ENCODE results near the gene CASTOR1. TPM values are rescaled to one million over a fixed set of nuclear protein-coding genes. Genes with fewer than 3 reads are reported as not detected.

Gene CASTOR1
- total RNA-seq, 1 donor from 2014 or later, result 55.9 TPM

DNA sequence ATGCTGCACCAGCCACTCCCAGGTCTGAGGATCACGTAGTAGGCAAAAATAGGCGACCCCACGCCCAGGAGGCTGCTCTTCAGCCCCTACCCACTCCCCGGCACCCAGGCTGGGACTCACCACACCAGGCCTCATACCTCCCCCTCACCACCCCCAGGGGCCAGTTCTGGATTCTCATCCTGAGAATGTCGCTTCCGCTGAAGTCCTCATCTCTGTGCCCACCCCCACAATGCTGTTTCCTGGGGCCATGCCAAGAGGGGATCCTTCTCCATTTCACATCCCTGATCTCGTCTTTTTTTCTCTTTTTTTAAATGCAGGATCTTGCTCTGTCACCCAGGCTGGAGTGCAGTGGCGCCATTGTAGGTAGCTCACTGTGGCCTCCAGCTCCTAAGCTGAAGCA, 21.0 kb downstream of the CASTOR1 start:
- intact Hi-C loops (cut with DNase I), result no loop called here
- no peaks in the 10 kb centered on the region for H3K4me1 ChIP-seq
- no peak for DNase-seq (ENCODE audit: low spot score in 2 of 2)
- H3K36me3 ChIP-seq, result no peaks in the 10 kb centered on the region
- TF ChIP-seq, protein P1, sequence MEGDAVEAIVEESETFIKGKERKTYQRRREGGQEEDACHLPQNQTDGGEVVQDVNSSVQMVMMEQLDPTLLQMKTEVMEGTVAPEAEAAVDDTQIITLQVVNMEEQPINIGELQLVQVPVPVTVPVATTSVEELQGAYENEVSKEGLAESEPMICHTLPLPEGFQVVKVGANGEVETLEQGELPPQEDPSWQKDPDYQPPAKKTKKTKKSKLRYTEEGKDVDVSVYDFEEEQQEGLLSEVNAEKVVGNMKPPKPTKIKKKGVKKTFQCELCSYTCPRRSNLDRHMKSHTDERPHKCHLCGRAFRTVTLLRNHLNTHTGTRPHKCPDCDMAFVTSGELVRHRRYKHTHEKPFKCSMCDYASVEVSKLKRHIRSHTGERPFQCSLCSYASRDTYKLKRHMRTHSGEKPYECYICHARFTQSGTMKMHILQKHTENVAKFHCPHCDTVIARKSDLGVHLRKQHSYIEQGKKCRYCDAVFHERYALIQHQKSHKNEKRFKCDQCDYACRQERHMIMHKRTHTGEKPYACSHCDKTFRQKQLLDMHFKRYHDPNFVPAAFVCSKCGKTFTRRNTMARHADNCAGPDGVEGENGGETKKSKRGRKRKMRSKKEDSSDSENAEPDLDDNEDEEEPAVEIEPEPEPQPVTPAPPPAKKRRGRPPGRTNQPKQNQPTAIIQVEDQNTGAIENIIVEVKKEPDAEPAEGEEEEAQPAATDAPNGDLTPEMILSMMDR (IDR thresholded peaks at IDR 0.05), result no peak
- no peaks in the 10 kb centered on the region for H3K27me3 ChIP-seq
- no peak overlapping the region for H3K4me3 ChIP-seq
- no peak overlapping the region for H3K27ac ChIP-seq
- no peaks in the 10 kb centered on the region for H3K9me3 ChIP-seq

DNA sequence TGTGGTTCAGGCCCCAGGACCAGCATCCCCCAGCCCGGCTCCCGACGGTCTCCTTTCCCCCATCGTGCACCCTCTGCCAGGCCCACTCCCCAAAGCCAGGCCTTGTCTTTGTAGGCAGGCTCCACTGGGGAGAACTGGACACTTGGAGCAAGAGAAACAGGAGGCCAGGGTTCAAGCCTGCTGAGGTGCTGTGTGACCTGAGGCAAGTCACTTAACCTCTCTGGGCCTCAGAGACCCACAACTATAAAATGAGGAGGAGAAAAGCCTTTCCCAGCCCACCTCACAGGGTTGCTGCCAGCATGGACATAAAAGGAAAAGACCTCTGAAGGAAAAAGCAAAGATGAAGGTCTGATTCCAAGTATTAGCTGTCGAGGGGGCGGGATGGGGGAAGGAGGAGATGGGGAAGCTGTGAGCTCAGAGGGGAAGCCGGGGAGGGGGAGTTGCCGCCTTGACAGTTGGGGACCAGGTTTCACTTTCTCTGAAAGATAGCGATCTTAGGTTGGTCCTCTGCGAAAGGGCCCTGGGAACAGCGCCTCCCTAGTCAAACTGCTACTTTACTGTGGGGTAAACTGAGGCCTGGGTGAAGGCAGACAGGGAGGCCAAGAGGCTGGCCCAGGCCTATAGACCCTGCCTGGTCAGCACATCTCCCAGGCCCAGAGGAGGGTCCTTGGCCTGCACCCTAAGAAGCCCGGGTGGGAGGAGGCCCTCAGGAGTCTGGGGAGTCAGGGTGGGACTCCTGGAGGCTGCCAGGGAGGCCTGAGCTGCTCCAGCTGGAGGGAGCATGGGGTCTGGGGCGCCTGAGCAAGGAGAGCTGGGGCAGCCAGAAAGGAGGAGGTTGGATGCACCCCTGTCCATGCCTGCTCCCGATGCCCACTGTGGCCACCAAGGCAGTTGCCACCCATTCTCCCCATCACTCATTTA, 21.7 kb downstream of the CASTOR1 start:
- intact Hi-C loops (cut with DNase I), result no loop called here
- H3K36me3 ChIP-seq, result no peaks in the 10 kb centered on the region
- no peak for DNase-seq (ENCODE audit: low spot score in 2 of 2)
- H3K27me3 ChIP-seq, result no peaks in the 10 kb centered on the region
- no peaks in the 10 kb centered on the region for H3K9me3 ChIP-seq
- TF ChIP-seq, protein P1 (IDR thresholded peaks at IDR 0.05), result no peak
- H3K4me1 ChIP-seq, result no peaks in the 10 kb centered on the region
- H3K27ac ChIP-seq, result no peak overlapping the region
- no peak overlapping the region for H3K4me3 ChIP-seq

DNA sequence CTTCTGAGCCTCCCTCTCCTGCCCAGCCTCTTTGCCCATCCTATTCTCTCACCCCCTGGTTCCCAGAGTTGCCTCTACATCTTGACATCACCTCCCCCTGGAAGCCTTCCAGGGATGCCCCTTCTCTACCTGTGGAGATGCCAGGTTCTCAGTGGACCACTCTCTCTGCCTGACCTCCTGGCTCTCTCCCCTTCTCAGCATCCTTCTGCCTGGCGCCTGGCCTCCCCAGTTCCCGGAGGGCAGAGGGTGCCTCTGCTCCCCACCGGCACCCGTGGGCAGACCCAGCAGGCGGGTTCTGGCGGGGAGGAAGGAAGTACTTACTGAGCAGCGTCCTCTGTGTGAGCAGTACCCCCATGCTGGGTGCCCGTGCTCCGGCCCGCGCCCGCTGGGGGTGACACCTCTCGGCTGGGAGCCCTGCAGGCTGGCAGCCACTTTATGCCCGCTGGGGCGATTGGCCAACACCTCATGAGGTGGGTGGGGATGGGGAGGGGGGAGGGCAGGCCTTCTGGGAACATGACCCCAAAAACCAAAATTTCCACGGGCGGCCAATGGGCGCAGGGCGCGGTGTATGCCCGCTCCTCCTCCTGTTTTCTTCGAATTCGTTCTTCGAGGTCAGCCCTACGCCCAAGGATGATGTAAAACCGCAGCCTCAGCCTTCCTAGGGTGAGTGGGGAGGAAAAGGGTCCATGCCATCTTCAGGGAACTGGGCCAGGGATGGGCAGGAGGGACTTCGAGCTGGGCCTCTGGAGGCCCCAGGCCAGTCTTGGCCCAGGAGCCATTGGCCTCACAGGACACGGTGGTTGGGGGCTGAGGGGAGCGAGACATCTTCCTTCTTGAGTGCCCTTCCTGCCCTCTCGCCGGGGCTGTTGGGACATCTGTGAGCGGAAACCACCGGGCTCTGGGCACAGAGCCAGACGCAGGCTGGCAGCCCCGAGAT, 22.6 kb downstream of the CASTOR1 start, which contains the start of gene OSM:
Gene OSM, minus strand, starts transcription at position 407 of the 937 bp plus-strand sequence. Its CDS starts 52 bp downstream, at position 355.
- H3K9me3 ChIP-seq, result no peaks in the 10 kb centered on the region
- H3K27me3 ChIP-seq, result no peaks in the 10 kb centered on the region
- intact Hi-C loops (cut with DNase I), result no loop called here
- H3K36me3 ChIP-seq, result no peaks in the 10 kb centered on the region
- TF ChIP-seq, protein P1 (IDR thresholded peaks at IDR 0.05), result no peak
- peak; percentile 54 to 83 for DNase-seq (ENCODE audit: low spot score in 2 of 2)
- H3K4me1 ChIP-seq, result no peaks in the 10 kb centered on the region
- peak within 1 kb of the TSS; percentile 49 to 57 for H3K27ac ChIP-seq
- peak within 1 kb of the TSS in 1 of 2 donors; percentile 49 for H3K4me3 ChIP-seq

DNA sequence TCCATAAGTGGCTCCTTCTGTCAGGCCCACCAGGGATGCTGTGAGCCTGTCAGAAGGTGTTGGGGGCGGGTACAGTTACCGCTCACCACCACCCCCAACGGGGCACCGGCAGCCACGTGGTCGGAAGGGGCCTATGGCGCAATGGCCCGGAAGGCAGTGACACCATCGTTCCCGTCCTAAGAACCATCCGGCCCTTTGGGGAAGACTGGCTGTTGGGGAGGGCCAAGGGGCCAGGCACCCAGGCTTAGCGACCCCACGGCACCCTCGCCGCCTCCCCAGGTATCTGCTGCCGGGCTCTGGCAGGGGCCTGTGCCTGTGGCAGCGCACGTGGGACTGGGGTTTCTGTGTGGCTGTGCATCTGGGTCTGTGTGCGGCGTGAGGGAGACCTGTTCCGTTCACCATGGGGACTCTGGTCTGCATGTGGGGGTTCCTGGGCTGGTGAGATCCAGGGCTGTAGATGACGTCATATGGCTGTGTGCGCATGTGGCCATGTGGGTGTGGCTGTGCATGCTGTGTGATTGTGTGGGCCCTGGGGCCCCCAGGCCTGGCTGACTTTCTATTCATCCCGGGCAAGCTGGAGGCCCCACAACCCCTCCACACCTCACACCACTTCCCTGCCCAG, 23.4 kb downstream of the CASTOR1 start:
- no peaks in the 10 kb centered on the region for H3K4me1 ChIP-seq
- peak overlapping the region in 1 of 2 donors; percentile 57 for H3K27ac ChIP-seq
- TF ChIP-seq, protein P1 (IDR thresholded peaks at IDR 0.05), result no peak
- H3K36me3 ChIP-seq, result no peaks in the 10 kb centered on the region
- no peaks in the 10 kb centered on the region for H3K27me3 ChIP-seq
- DNase-seq (ENCODE audit: low spot score in 2 of 2), result peak; percentile 47 to 77
- intact Hi-C loops (cut with DNase I), result no loop called here
- H3K9me3 ChIP-seq, result no peaks in the 10 kb centered on the region
- peak overlapping the region in 1 of 2 donors; percentile 49 for H3K4me3 ChIP-seq

DNA sequence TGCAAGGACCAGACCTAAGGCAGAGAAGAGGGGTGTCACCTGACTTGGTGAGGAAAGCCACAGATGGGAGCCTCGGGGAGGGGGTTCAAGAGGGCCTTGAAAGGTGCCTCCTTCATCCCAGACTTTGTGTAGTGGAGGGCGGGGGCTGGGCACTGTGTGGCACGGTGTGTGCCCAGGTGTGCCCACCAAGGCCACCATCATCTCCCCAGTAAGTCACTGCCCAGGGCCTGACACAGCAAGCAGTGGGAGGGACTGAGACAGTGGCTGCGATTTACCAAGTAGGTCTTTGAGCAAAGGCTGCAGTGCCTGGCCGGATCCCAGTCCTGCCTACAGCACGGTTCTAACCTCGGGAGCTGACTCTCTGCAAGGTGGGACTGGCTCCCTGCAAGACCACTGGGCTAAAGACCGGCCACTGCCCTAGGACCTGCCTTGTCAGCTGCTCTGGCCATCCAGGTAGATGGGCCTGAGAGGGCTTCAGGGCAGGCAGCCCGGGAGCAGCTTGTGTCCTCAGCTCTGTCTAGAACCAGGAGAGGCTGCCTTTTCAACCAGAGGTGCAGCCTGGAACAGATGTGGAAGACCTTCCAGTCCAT, 24.1 kb downstream of the CASTOR1 start:
- H3K27ac ChIP-seq, result no peak overlapping the region
- no peak overlapping the region for H3K4me3 ChIP-seq
- no peaks in the 10 kb centered on the region for H3K36me3 ChIP-seq
- no peaks in the 10 kb centered on the region for H3K27me3 ChIP-seq
- TF ChIP-seq, protein P1 (IDR thresholded peaks at IDR 0.05), result no peak
- intact Hi-C loops (cut with DNase I), result no loop called here
- DNase-seq (ENCODE audit: low spot score in 2 of 2), result no peak
- no peaks in the 10 kb centered on the region for H3K4me1 ChIP-seq
- no peaks in the 10 kb centered on the region for H3K9me3 ChIP-seq
